Right kidney (tissue), 1 donor: Measurements from ENCODE around the gene C2orf69.
"Not testable (repeated sequence)": the region's sequence is repeated elsewhere in the genome, so short reads cannot be mapped to it uniquely, and the experiment has no call there.

Experiments used
- DNase-seq: peaks from one replicate; pipeline ENCODE4 v3.0.0-alpha.2; 2016

The C2orf69 gene

DNA sequence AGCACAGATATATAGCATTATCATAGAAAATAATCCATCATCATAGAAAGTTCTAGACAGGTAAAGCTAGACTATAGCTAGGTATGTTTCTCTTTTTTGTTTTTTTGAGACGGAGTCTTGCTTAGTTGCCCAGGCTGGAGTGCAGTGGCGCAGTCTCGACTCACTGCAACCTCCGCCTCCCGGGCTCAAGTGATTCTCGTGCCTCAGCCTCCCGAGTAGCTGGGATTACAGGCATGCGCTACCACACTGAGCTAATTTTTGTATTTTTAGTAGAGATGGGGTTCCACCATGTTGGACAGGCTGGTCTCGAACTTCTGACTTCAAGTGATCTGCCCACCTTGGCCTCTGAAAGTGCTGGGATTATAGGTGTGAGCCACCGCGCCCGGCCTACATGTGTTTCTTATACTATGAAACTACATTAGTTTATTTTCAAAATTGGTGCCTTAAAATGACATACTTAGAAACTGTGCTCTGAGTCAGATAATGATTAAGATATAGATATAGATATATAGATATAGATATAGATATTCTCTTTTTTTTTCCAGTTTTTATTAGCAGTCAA, 1.5 kb downstream of the C2orf69 start:
- not testable (repeated sequence) for DNase-seq

DNA sequence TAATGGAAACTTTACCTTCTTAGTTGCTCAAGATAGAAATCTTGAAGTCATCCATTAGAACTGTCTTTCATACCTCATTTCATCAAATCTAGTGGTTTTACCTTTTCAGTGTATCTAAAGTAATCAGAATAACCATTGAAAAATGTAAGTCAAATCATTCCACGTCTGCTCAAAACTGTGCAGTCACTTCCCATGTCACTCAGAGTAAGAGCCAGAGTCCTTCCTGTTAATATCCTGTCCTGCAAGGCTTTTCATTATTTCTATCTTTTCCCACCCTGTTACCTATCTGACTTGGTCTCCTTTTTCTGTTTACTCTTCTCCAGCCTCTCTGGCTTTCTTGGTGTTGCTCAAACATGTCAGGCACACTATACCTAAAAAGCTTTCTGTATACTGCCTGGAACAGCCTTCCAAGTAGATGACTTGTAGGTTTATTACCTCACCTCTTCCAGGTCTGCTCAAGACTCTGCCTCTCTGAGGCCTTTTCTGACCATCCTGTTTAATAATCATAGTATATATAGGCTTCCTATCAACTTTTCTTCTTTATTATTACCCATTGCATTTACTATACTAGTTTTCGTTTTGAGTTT, 3.4 kb downstream of the C2orf69 start:
- no peak for DNase-seq

DNA sequence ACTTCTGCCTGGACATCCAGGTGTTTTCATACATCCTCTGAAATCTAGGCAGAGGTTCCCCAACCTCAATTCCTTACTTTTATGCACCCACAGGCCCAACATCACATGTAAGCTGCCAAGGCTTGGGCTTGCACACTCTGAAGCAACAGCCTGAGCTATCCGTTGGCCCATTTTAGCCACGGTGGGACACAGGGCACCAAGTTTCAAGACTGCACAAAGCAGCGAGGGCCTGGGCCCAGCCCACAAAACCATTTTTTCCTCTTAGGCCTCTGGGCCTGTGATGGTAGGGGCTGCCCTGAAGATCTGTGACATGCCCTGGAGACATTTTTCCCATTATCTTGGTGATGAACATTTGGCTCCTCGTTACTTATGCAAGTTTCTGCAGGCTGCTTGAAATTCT, 5.9 kb downstream of the C2orf69 start:
- no peak for DNase-seq

- DNase-seq, result no peak
These were observed 11.8 kb downstream of the C2orf69 start for GRCh38 chr2:199922856-199923255.

DNA sequence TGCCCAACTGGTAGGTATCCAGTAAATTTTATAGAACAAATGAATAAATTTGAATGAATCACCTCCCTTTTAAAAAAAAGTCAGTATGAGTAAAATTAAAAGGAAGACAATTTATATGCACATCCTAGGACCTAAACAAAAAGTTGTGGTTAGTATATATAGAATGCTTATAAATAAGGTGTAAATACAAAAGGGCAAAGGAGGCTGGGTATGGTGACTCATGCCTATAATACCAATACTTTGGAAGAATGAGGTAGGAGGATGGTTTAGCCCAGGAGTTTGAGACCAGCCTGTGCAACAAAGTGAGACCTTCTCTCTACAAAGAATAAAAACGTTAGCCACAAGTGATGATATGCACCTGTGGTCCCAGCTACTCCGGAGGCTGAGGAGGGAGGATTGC, 12.8 kb downstream of the C2orf69 start:
- DNase-seq, result no peak

- no peak for DNase-seq
These were observed 15.7 kb downstream of the C2orf69 start for GRCh38 chr2:199926806-199927205.

GRCh38 chr2:199928226-199928625, 17.1 kb downstream of the C2orf69 start:
- no peak for DNase-seq

- no peak for DNase-seq
These were observed 17.5 kb downstream of the C2orf69 start for GRCh38 chr2:199928626-199929025.

DNA sequence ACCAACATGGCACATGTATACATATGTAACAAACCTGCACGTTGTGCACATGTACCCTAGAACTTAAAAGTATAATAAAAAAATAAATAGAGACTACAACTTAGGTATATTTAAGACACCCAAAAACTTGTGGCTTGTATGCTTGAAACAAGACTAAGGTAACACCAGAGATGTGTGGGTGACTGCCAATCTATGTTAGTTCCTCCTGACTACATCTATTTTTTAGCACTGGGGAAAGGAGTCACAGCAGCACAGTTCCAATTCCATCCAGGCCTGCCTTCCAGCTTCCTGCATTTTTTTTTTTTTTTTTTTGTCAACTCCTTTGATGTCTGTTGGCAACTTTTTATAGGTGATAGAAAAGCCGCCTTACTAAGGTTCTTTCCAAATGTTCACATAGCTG, 18.2 kb downstream of the C2orf69 start:
- no peak for DNase-seq

DNA sequence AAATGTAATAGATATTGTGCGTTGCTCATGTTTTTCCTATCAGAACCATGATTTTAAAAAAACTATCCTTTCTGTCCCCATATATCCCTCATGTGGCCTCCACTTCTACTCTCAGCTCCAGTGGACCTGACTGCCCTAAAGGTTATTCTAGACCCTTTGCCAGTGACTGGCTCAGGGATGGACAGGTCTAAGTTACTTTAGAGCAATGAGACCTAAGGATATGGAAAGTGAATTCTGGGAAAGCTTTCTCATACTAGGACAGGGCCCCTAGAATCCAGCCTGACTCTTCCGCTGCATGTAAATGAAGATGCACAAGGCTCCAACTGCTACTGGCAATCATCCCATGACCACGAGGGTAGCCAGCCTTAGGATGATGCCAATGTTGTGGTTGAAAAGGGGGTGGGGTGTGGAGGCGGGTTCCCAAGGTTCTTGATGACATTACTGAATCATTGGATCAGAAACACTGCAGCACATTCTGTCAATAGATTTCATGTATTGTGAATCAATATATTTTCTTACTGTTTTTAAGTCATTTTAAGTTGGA, 21.3 kb downstream of the C2orf69 start:
- DNase-seq, result no peak

DNA sequence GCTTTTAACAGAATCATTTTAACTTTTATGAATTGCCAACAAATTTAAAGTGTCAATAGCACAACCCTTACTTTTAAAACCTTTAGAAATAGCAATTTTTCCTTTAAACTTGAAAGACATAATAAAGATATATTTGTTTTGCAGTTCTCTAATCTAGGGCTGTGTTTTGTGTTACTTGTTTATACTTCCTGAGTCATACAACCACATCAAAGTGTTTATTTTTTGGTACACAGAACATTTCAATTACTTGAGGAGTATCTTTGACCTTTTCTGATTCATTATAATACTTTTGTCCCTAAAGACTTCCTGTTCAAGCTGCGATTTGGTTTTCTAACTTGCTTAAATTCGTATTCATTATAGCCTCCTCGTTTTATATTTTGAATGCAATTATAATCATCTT, 22.4 kb downstream of the C2orf69 start:
- DNase-seq, result no peak

DNA sequence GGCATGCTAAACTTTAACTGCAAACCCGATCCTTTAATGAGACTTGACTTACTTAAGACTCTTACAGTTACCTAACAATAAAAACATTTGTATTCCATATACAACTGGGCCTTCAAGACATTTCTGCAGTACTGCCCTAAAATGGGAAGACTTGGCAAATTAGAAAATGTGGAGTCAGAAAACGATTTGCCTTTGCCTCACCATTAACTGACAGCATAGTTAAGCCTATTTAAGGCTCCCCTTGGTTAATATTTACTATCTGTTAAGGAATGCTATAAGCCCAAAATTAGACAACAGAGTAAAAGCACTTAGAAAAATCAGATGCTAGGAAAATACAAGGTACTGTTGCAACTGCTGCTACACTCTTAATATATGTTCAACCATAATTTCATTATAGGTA, 25.5 kb downstream of the C2orf69 start:
- no peak for DNase-seq

DNA sequence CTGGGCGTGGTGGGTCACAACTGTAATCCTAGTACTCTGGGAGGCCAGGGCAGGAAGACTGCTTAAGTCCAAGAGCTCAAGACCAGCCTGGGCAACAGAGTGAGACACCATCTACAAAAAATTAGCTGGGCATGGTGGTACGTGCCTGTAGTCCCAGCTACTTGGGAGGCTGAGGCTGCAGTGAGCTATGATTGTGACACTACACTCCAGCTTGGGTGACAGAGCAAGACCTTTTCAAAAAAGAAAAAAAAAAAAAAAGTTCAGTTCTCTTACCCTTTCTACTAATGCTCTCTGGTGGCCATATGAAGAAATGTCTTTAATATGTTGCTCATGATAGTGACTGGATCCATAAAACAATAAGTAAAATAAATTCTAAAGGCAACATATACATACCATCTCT, 29.3 kb downstream of the C2orf69 start:
- DNase-seq, result no peak

DNA sequence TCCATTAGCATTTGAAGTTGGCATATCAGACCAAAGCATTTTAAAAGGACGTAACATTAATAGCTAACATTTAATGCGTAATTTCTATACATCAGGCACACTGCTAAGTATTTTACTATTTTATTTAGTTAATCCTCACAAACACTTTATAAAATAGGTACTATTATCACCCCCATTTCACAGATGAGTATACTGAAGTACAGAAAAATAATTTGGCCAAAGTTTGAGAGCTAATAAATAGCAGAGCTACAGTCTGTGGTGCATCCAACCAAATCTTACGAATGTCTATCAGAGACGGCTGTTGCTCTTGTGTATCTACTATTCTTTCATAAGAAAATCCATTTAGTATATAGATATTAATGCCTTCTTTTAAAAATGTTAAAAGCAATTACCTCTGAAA, 32.3 kb downstream of the C2orf69 start:
- no peak for DNase-seq

DNA sequence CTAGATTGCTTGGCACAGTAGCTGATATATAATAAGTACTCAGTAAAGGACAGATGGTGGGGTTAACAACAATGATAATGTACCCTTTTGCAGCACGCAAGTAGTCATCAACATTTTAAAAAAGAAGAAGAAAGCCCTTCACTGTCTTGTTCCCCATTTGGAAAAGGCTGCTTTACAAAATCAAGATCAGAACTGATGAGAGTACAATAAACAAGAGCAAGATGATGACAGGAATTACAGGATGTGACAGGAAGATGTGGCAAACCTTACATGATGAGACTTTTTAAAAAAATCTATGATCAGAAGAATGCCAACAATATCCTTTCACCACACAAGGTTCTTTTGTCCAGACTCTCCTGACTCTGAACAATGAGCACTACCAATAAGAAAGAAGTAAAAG, 35.1 kb downstream of the C2orf69 start:
- DNase-seq, result no peak

- DNase-seq, result no peak
These were observed 35.7 kb downstream of the C2orf69 start for GRCh38 chr2:199946836-199947235.

GRCh38 chr2:199950396-199950795, 39.3 kb downstream of the C2orf69 start:
- no peak for DNase-seq

GRCh38 chr2:199951023-199951422, 39.9 kb downstream of the C2orf69 start:
- no peak for DNase-seq

DNA sequence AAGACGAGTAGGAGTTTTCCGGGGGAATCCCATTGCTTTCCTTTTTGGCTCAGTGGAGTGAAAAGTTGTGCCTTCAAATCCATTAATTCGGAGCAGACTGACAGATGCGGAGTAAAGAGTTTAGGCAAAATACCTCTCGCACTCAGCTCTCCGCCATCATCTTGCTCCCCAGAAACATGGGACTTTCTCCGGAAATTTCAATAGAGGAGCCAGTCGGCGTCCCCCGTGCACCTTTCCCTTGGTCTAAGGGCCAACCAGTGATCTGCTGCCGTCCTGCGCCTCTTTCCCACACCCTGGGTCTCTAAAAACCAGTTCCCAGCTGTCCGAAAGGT, 43.9 kb downstream of the C2orf69 start:
- DNase-seq, result no peak

- DNase-seq, result peak; percentile 98
These were observed 44.4 kb downstream of the C2orf69 start, which contains the start of the genes MAIP1 and TYW5 for GRCh38 chr2:199955339-199956061. Gene MAIP1 (plus strand): TSS chr2:199955582. CDS start chr2:199955799, 217 bp downstream. Gene TYW5 (minus strand): TSS chr2:199955491. CDS start chr2:199955470, 21 bp downstream.

DNA sequence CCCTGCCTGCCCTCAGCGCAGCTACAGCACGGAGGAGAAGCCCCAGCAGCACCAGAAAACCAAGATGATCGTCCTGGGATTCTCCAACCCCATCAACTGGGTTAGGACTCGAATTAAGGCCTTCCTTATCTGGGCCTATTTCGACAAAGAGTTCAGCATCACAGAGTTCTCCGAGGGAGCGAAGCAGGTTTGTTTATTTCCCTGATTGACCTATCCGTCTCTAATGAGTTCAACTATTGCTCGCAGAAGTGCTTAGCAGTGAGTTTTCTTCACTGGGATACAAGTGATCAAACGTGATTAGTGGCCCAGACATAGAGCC, 44.9 kb downstream of the C2orf69 start:
- no peak for DNase-seq

- no peak for DNase-seq
These were observed 46.9 kb downstream of the C2orf69 start for GRCh38 chr2:199958014-199958413.

GRCh38 chr2:199962203-199962602, 51.1 kb downstream of the C2orf69 start:
- DNase-seq, result no peak

DNA sequence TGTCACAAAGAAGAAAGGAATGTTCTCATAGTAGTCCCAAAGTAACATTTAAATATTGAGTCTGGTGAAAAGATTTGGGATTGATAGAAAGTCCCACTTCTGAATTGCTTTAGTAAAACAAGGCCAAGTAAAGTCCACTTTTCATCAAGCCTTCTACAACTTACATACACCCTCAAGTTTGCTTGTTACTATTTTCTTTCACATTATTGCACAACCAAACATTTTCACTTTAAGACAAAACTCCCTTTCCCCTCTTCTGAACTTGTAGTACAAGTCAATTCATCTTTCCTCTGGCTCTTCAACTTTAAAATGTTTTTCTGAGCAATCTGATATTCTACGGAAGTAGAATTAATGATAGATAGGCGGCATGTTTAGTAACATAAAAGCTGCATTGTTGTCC, 55.3 kb downstream of the C2orf69 start:
- DNase-seq, result no peak
